HepG2 (cell line): ENCODE results near the gene GPALPP1.

ENCODE experiments used
- ATF1 ChIP-seq: IDR thresholded peaks from 2 replicates; pipeline ENCODE4 v1.6.1; 2016; ENCODE audit warnings: mild to moderate bottlenecking, control low read depth
- BCL6 ChIP-seq: IDR thresholded peaks from 2 replicates; pipeline ENCODE4 v1.6.1; 2016; ENCODE audit warnings: missing genetic modification reagents, missing compliant biosample characterization
- HNF4G ChIP-seq, 2 experiments: sonication (generic) in 1 of 2; formaldehyde crosslinking in 1 of 2; IDR thresholded peaks; 2 replicates each; pipeline versions ENCODE4 v1.4.0 to v1.6.1; 2011 to 2020; ENCODE audit warnings: borderline replicate concordance in 2 of 2, low read depth in 2 of 2, mild to moderate bottlenecking in 2 of 2, low read length in 1 of 2, missing genetic modification reagents in 1 of 2, moderate library complexity in 1 of 2
- IRF2 ChIP-seq: IDR thresholded peaks from 2 replicates; pipeline ENCODE4 v1.6.1; 2018; ENCODE audit warnings: missing genetic modification reagents, missing compliant biosample characterization
- POLR2AphosphoS5 ChIP-seq: IDR thresholded peaks from 2 replicates; pipeline ENCODE4 v1.6.1; 2012; ENCODE audit warnings: low read depth, low read length
- SP1 ChIP-seq, 2 experiments: fragments of 450-650 bp in 1 of 2; sonication (generic) in 1 of 2; formaldehyde crosslinking in 1 of 2; IDR thresholded peaks; 2 replicates each; pipeline versions ENCODE4 v1.4.0 to v1.6.1; 2016 to 2020; ENCODE audit warnings: missing genetic modification reagents in 1 of 2
- TARDBP ChIP-seq: sonication (generic); formaldehyde crosslinking; IDR thresholded peaks from 2 replicates; pipeline ENCODE4 v1.8.0; 2022; ENCODE audit warnings: mild to moderate bottlenecking, missing genetic modification reagents
- ZNF513 ChIP-seq: sonication (generic); formaldehyde crosslinking; conservative IDR thresholded peaks from 2 replicates; pipeline ENCODE4 v1.5.0; 2020; ENCODE audit warnings: missing genetic modification reagents
- ZNF784 ChIP-seq: sonication (generic); formaldehyde crosslinking; IDR thresholded peaks from 2 replicates; pipeline ENCODE4 v1.5.1; 2020; ENCODE audit warnings: missing genetic modification reagents, mild to moderate bottlenecking, borderline replicate concordance

- TF ChIP-seq TARDBP (CRISPR knock-in tag): no peak
- TF ChIP-seq HNF4G (IDR thresholded peaks at IDR 0.05; ENCODE audit: borderline replicate concordance, low read depth, low read length): no peak
- TF ChIP-seq HNF4G (CRISPR knock-in tag; IDR thresholded peaks at IDR 0.05; ENCODE audit: borderline replicate concordance, low read depth): no peak
- no peak for TF ChIP-seq SP1 (IDR thresholded peaks at IDR 0.05)
- no peak for TF ChIP-seq SP1 (CRISPR knock-in tag; IDR thresholded peaks at IDR 0.05)
- no peak for TF ChIP-seq ZNF513 (CRISPR knock-in tag)
- TF ChIP-seq BCL6: no peak
- TF ChIP-seq POLR2AphosphoS5: no peak
- TF ChIP-seq ATF1 (CRISPR knock-in tag): no peak
- TF ChIP-seq IRF2: no peak
- TF ChIP-seq ZNF784: no peak
Observed at GRCh38 chr13:44974056-44974793, 15.1 kb upstream of the GPALPP1 start.
